Activated T-cell treated with anti-CD3 and anti-CD28 coated beads for 4 hours (primary cell): ENCODE data around the gene PRPH.

Source experiments
- DNase-seq: peaks from one replicate; pipeline ENCODE4 v3.0.0-alpha.2; 2020

PRPH gene

GRCh38 chr12:49334226-49334625 is 39.3 kb downstream of the PRPH start:
- no peak for DNase-seq

DNA sequence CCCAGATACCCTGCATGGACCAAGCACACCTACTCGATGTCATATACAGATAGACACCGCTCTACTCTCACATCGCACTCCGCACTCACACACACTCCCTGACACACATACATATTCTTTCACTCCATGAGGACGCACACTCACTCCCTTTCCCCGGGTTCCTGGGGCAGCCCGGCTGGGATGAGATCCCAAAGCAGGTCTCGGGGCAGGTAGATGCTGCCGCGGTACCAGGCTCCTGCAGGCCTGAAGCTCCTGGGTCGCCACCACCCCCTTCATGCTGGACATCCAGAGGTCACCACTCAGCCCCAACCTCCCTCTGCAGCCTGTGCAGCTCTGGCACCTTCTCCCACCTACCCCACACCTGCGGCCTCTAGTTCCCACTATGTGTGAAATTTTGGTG is 39.7 kb downstream of the PRPH start:
- DNase-seq, result no peak

DNA sequence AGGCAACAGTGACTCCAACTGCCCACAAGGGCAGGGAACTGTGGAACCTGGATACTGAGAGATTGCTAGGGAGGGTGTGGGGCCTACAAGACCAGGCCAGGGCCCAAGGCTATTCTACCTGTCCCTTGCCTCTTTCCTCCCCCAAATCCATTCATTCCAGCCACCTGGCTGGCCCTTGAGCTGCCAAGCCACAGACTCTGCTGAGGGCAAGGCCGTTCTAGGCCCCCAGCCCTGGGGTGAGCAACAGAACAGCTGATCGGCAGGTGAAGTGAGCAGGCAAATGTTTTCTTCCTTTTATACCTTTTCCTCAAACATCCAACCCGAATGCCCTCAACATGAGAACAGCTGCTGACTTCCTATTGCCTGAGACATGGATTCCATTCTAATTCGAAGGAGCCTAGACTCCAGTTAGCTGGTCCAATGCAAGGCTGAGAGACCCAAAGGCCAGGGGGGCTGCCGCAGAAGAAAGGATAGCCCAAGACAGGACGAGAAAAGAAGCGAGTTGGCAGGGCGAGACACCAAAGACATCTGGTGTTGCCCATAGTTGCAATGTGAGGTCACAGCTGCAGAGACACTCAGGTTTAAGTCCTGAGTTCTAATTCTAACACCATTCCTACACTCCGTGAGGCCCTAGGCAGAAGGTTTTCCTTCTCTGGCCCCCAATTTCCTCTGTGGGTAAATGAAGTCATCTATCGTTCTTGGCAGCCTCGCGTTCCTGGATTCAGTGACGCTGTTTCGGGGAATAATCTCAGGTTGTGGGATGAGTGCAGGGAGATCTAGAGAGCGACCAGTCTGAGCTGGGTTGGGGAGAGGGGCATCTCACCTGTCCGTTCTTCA is 40.4 kb downstream of the PRPH start:
- no peak for DNase-seq

DNA sequence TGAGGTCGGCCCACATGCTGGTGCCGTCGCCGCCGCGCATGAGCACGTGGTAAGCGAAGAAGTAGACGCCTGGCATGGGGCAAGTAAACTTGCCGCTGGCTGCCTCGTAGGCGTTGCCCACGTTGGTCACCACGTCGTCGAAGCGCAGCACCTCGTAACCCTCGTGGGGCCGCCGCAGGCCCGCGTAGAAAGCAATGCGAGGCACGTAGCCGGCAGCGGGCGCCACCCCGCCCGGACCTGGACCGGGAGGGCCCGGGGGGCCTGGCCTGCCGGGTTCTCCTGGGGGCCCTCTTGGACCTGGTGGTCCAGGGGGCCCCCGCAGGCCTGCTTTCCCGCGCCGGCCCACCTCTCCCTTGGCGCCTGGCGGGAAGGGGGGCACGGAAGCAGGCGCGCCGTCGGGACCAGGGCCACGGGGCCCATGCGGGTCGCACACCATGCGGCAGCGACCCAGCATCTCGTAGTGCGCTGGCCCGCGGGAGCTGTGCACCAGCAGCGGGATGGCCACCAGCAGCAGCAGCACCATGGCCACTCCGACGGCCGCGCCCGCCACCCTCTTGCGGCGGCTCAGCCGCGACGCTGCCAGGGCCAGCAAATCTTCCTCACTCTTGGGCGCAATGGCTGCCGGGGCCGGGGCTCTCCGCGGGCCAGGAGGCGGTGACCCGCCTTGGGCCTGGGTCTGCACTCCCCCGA is 41.2 kb downstream of the PRPH start:
- DNase-seq, result no peak

- peak; percentile 88 for DNase-seq
Observed at GRCh38 chr12:49336645-49337584, 42.0 kb downstream of the PRPH start, which contains the start of gene C1QL4. TSS of gene C1QL4 (minus strand) at chr12:49337188. CDS start at chr12:49336477, 711 bp downstream.

GRCh38 chr12:49338830-49339463 is 44.0 kb downstream of the PRPH start:
- no peak for DNase-seq

DNA sequence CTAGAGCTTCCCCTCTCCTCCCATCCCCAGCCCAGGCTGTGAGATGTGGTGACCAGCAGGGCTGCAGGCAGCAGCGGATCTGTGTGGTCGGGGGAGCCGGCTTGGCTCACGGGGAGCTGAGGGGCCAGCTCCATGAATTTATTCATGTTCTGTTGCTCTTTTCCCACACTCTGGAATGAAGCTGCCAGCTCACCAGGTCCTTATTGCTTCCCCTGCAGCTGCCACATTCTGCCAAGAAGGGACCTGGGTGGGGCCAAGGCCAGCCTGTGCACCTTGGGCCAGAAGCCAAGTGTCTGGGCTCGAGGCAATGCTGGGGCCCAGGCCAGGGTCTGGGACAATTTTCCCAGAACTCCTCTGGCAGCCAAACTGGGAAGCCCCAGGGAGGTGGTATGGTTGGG is 44.5 kb downstream of the PRPH start:
- no peak for DNase-seq

GRCh38 chr12:49340095-49340870 is 45.3 kb downstream of the PRPH start:
- no peak for DNase-seq

- DNase-seq, result no peak
Observed at GRCh38 chr12:49340971-49341776, 46.2 kb downstream of the PRPH start.

DNA sequence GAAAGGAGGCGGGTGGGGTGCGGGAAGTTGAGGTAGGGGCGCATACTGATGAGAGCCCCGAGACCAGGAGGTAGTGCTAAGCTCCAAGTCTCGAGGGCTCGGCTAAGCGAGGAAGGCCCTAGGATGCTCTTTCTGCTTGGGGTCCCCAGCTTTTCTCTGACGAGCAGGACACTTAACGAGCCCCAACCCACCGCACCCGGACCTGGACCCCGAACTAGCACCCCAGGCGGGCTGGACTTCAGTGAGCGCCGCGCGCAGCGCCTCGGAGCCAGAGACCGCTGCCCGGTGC is 46.8 kb downstream of the PRPH start:
- DNase-seq, result no peak

GRCh38 chr12:49342066-49342913 is 47.3 kb downstream of the PRPH start:
- DNase-seq, result peak; percentile 55

- peak; percentile 51 for DNase-seq
Observed at GRCh38 chr12:49342914-49343731, 48.2 kb downstream of the PRPH start.

DNA sequence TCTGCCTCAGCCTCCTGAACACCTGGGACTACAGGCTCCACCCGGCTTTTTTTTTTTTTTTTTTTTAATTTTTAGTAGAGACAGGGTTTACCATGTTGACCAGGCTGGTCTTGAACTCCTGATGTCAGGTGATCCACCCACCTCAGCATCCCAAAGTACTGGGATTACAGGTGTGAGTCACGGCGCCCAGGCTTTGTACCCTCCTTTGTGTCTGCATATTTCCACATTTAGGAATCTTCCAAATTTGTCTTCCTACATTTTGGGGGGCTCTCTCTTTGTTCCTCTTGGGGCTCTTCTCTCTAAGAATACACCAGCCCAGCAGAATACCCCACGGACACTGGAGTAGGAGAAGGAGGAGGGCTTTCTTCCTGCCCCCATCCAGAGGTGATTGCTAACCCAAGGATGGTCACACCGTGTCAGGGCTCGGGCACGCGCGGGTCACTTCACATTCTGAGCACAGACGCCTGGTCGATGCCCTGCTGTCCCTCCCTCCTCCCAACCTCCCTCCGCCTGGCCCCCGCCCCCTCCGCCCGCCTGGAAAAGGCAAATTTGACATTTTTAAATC is 49.6 kb downstream of the PRPH start:
- DNase-seq, result no peak

- DNase-seq, result no peak
Observed at GRCh38 chr12:49345051-49345824, 50.3 kb downstream of the PRPH start.

DNA sequence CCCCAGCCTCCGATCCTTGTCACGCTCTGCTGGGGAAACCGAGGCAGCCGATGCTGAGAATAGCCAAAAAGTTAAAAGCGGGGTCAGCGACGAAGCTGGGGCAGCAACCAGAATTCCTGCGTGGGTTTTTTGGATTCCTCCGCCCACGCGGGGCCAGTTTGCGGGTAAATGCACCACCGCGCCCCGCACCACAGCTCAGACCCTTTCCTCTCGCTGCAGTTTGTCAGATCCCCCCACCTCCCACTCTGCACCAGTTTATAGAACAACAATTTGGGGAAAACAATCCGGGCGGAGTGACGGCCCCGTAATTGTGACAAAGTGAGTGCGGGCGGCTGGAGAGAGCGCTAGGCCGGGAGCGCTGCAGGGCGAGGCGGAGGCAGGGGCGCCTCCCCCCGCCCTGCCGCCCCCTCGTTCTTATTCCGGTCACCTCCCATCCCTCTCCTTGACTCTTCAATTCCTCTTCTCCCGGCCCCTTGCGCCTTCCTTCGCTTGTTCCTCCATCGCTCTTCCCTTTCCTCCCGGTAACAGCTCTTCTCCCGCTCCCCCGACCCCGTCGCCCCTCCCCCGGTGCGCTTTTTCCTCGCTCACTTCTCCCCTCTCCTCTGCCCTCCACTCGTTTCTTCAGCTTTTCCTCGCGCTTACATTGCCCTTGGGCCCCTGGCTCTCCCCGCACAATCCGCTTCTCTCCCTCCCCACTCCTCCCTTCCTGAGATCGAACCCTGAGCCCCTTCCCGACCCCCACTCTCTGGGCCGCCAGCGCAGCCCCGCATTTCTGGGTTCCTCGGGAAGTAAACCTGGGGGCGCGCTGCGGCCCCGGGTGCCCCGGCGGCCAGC is 51.1 kb downstream of the PRPH start:
- DNase-seq, result no peak

DNA sequence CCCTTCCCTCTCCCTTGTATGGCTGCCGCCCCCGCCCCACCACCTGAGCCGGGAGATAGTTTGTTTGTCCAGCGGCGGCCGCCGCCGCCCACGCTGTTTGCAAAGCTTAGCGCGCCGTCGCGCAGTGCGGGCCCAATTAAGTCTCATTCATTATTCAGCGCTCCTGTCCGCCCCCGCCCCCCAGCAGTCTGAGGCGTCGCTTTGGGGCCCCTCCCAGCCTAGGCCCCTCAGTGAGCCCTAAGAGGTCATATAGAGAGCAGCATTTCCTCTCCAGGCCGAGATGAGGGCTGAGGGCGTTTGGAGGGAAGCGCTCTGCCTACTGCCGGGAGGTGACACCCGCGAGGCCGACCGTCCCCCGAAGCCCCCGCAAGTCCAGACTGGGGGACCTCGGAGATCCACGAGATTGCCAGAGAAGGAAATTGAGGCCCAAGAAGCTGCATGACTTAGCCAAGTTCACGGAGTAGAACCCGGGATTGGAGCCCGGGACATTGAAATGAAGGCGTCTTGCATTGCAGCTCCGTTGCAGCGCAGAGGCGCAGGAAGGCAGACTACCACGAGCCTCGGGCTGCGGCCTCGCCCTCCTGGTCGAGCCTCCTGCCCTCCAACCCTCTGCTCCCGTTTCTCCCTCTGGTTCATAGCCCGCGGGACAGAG is 51.8 kb downstream of the PRPH start, which contains the start of gene DNAJC22:
DNAJC22 (plus strand) TSS at position 230 of the 652 bp plus-strand sequence. CDS start 1,985 bp downstream, outside the sequence.
- DNase-seq, result no peak
